ENCODE data around the gene TPST2. TPM values are rescaled to one million over a fixed set of nuclear protein-coding genes. Genes with fewer than 3 reads are reported as not detected.

The TPST2 gene
- 30.0 and 33.5 TPM in 2 replicates for total RNA-seq

GRCh38 chr22:26589845-26590736, at the start of gene TPST2:
Gene TPST2, minus strand, starts transcription at chr22:26590132. Its CDS starts 48,502 bp downstream, at chr22:26541630.
- peaks cover 9% of the 10 kb centered on the region for H3K36me3 Mint-ChIP-seq (ENCODE audit: low read depth)
- H3K4me3 Mint-ChIP-seq = peak within 1 kb of the TSS; percentile 95
- intact Hi-C loops (cut with micrococcal nuclease) = loop anchor here (1.0 to 5.0 kb wide), 4 partner anchors 11 to 107 kb away; partner anchors contain the start of genes HPS4, SRRD and TFIP11
- peaks cover 66% of the 10 kb centered on the region for H3K4me1 Mint-ChIP-seq
- H3K9me3 Mint-ChIP-seq = no peaks in the 10 kb centered on the region
- no peaks in the 10 kb centered on the region for H3K27me3 Mint-ChIP-seq
- peak within 1 kb of the TSS; percentile 90 for H3K27ac Mint-ChIP-seq
- peak; percentile 94 for DNase-seq

DNA sequence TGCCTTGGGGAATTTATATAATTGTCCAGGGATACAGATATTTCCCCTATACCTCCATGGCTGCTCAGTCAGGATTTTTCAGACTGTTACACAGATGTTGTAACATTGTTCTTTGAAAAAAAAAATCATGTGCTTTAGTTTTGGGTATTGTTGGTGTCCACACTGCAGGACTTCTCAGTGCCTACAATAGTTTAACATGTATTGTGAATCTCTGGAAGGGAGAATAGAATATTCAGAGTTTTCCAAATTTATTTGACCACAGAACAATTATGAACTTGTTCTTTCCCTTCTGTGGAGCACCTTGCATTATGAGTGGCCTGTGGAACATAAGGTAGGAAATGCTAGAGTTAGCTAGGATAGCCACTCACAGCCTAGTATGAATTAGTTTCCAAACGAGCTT, 46.4 kb upstream of the TPST2 start:
- peaks cover 27% of the 10 kb centered on the region for H3K4me1 Mint-ChIP-seq
- intact Hi-C loops (cut with micrococcal nuclease) = no loop called here
- H3K9me3 Mint-ChIP-seq = peaks cover 4% of the 10 kb centered on the region
- peaks cover 7% of the 10 kb centered on the region for H3K27me3 Mint-ChIP-seq
- H3K4me3 Mint-ChIP-seq = no peak overlapping the region
- no peak overlapping the region for H3K27ac Mint-ChIP-seq
- no peaks in the 10 kb centered on the region for H3K36me3 Mint-ChIP-seq (ENCODE audit: low read depth)
- no peak for DNase-seq

DNA sequence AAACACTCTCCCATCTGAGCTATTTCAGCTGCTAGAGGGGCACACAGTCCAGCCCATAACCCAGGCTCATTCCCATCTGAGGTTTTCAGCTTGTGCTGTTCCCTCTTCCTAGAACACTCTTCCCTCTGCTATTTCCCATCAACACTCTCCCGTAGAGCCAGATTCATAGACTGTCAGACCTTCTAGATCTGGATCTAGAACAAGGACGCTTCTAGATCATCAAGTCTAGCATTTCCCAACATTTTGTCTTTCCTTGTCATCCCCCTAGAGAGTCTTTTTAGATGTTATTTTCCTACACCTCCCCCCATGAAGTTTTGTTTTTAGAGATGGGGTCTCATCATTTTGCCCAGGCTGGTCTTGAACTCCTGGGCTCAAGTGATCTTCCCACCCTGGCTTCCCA, 45.2 kb upstream of the TPST2 start:
- no peak overlapping the region for H3K4me3 Mint-ChIP-seq
- intact Hi-C loops (cut with micrococcal nuclease) = no loop called here
- peaks cover 7% of the 10 kb centered on the region for H3K27me3 Mint-ChIP-seq
- peaks cover 1% of the 10 kb centered on the region for H3K36me3 Mint-ChIP-seq (ENCODE audit: low read depth)
- DNase-seq = no peak
- H3K27ac Mint-ChIP-seq = no peak overlapping the region
- peaks cover 20% of the 10 kb centered on the region for H3K4me1 Mint-ChIP-seq
- peaks cover 4% of the 10 kb centered on the region for H3K9me3 Mint-ChIP-seq

DNA sequence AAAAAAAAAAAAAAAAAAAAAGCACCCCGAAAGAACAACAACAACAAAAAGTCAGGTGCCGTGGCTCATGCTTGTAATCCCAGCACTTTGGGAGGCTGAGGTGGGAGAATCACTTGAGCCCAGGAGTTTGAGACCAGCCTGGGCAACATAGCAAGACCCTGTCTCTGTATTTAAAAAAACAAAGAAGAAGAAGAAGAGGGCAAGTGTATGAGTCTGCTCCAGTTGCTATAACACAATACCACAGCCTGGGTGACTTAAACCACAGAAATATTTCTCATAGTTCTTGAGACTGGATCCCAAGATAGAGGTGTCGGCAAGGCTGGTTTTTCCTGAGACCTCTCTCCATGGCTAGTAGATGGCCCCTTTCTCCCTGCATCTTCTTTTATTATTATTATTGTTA, 44.3 kb upstream of the TPST2 start:
- Mint-ChIP-seq H3K4me1 (peaks cover 16% of the 10 kb centered on the region), H3K27me3 (peaks cover 7% of the 10 kb centered on the region), H3K9me3 (peaks cover 4% of the 10 kb centered on the region), H3K36me3 (ENCODE audit: low read depth) (peaks cover 1% of the 10 kb centered on the region), H3K27ac (no peak overlapping the region), H3K4me3 (no peak overlapping the region)
- intact Hi-C loops (cut with micrococcal nuclease) = no loop called here
- DNase-seq = no peak

DNA sequence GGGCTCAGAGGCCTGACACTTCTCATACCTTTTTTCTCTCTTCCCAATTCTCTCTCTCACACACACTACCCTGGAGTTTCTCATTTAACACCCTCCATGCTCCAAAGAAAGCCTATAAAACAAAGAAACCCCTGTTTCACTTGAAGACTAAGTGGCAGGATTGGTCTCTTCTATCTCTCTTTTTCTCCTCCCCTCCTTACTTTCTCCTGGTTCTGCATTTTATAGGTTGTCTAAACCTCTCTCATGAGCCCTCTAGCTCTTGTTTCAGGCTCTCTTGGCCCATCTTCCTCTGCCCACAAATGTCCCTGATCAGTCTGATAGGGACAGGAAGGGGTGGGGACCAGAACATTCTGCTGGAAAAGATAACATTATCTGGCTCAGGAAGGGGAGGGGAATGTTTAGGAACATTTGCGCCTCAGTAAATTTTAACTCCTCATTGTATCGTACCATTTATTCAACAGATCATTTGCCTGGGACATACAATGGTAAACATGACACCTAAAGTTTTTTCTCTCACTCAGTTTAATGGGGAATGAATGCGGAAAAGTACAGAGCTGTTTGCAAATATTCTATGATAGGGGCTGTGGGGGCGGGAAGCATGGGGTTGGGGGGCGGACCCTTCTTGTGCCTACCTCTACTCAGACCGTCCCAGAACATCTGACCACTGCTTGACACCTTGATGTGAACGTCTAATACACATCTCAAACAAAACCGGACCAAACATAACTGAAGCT, 42.7 kb upstream of the TPST2 start:
- H3K36me3 Mint-ChIP-seq (ENCODE audit: low read depth) = peaks cover 1% of the 10 kb centered on the region
- no peak for DNase-seq
- peaks cover 18% of the 10 kb centered on the region for H3K4me1 Mint-ChIP-seq
- peaks cover 7% of the 10 kb centered on the region for H3K9me3 Mint-ChIP-seq
- intact Hi-C loops (cut with micrococcal nuclease) = no loop called here
- H3K27ac Mint-ChIP-seq = no peak overlapping the region
- no peak overlapping the region for H3K4me3 Mint-ChIP-seq
- H3K27me3 Mint-ChIP-seq = peaks cover 7% of the 10 kb centered on the region

DNA sequence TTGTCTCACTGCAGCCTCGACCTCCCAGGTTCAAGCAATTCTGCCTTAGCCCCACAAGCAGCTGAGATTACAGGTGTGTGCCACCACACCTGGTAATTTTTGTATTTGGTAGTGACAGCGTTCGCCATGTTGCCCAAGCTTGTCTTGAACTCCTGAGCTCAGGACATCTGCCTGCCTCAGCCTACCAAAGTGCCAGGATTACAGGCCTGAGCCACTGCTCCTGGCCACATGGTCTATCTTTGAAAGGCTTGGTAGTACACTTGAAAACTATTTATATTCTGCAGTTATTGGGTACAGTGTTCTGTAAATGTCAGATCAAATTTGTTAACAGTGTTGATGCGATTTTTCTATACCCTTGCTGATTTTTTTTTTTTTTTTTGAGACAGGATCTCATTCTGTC, 41.4 kb upstream of the TPST2 start:
- intact Hi-C loops (cut with micrococcal nuclease) = no loop called here
- H3K4me3 Mint-ChIP-seq = no peak overlapping the region
- peaks cover 1% of the 10 kb centered on the region for H3K36me3 Mint-ChIP-seq (ENCODE audit: low read depth)
- no peak for DNase-seq
- H3K4me1 Mint-ChIP-seq = peaks cover 22% of the 10 kb centered on the region
- H3K27ac Mint-ChIP-seq = no peak overlapping the region
- peaks cover 7% of the 10 kb centered on the region for H3K27me3 Mint-ChIP-seq
- peaks cover 7% of the 10 kb centered on the region for H3K9me3 Mint-ChIP-seq

- H3K27me3 Mint-ChIP-seq = peaks cover 7% of the 10 kb centered on the region
- peaks cover 7% of the 10 kb centered on the region for H3K9me3 Mint-ChIP-seq
- peaks cover 1% of the 10 kb centered on the region for H3K36me3 Mint-ChIP-seq (ENCODE audit: low read depth)
- DNase-seq = no peak
- H3K4me1 Mint-ChIP-seq = peaks cover 22% of the 10 kb centered on the region
- H3K4me3 Mint-ChIP-seq = no peak overlapping the region
- intact Hi-C loops (cut with micrococcal nuclease) = no loop called here
- no peak overlapping the region for H3K27ac Mint-ChIP-seq
These were observed 40.2 kb upstream of the TPST2 start for GRCh38 chr22:26629988-26630761.

- H3K27ac Mint-ChIP-seq = no peak overlapping the region
- H3K27me3 Mint-ChIP-seq = peaks cover 3% of the 10 kb centered on the region
- peaks cover 12% of the 10 kb centered on the region for H3K9me3 Mint-ChIP-seq
- no peaks in the 10 kb centered on the region for H3K36me3 Mint-ChIP-seq (ENCODE audit: low read depth)
- intact Hi-C loops (cut with micrococcal nuclease) = no loop called here
- no peak for DNase-seq
- no peak overlapping the region for H3K4me3 Mint-ChIP-seq
- H3K4me1 Mint-ChIP-seq = peaks cover 12% of the 10 kb centered on the region
These were observed 34.9 kb upstream of the TPST2 start for GRCh38 chr22:26624803-26625202.

DNA sequence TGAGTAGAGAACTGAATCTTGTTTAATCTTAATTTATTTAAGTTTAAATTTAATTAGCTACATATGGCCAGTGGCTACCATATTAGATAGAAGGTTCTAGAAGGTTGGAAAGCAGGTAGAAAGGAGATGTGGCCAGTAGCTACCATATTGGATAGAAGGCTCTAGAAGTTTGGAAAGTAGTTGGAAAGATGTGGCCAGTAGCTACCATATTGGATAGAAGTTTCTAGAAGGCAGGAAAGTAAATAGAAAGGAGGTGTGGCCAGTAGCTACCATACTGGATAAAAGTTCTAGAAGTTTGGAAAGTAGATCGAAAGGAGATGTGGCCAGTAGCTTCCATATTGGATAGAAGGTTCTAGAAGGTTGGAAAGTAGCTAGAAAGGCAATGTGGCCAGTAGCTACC, 34.1 kb upstream of the TPST2 start:
- Mint-ChIP-seq H3K4me1 (peaks cover 12% of the 10 kb centered on the region), H3K36me3 (ENCODE audit: low read depth) (no peaks in the 10 kb centered on the region), H3K27ac (no peak overlapping the region), H3K4me3 (no peak overlapping the region), H3K27me3 (peaks cover 3% of the 10 kb centered on the region), H3K9me3 (peaks cover 12% of the 10 kb centered on the region)
- DNase-seq = no peak
- intact Hi-C loops (cut with micrococcal nuclease) = no loop called here

DNA sequence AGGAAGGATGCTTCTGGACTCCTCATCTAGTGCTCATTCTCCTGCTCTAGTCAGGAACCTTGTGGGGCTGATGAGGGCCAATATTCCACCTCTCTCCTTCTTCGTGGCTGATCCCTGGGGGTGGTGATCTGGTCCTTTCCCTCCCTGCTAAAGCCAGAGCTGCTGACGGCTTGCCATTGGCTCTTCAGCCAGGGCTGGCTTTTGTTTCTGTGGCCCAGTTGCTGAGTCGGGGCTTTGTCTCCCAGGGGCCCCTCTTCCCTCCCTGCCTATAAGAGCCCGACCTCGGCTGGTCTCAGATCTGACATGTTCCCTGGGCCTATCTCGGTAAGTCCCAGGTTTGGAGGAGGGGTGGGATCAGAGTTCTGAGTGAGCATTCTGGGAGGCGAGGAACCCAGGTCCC, 31.7 kb upstream of the TPST2 start, which contains the start of gene CRYBA4:
TSS of gene CRYBA4 (plus strand) at position 301 of the 400 bp plus-strand sequence. CDS start 634 bp downstream, outside the sequence.
- peaks cover 3% of the 10 kb centered on the region for H3K27me3 Mint-ChIP-seq
- H3K4me3 Mint-ChIP-seq = no peak within 1 kb of the TSS
- H3K4me1 Mint-ChIP-seq = peaks cover 8% of the 10 kb centered on the region
- H3K36me3 Mint-ChIP-seq (ENCODE audit: low read depth) = no peaks in the 10 kb centered on the region
- H3K27ac Mint-ChIP-seq = no peak within 1 kb of the TSS
- H3K9me3 Mint-ChIP-seq = peaks cover 9% of the 10 kb centered on the region
- intact Hi-C loops (cut with micrococcal nuclease) = no loop called here
- DNase-seq = no peak

DNA sequence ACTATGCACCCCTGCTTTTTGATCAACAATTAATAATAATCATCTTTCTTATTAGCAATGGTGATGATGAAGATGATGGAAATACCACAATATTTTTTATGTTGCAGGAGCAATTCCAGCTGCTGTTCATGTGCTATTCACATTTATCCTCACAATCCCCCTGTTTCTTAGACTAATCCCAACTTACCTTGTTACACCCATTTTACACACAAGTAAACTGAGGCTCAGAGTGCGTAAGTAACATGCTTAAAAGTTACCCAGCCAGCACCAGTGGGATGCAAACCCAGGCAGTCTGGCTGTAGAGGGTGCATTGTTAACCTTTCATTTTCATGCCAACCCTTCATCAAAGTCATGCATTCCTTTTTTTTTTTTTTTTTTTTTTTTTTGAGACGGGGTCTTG, 30.3 kb upstream of the TPST2 start:
- Mint-ChIP-seq H3K27me3 (peaks cover 3% of the 10 kb centered on the region), H3K4me1 (peaks cover 12% of the 10 kb centered on the region), H3K27ac (no peak overlapping the region), H3K9me3 (peaks cover 9% of the 10 kb centered on the region), H3K4me3 (no peak overlapping the region), H3K36me3 (ENCODE audit: low read depth) (no peaks in the 10 kb centered on the region)
- intact Hi-C loops (cut with micrococcal nuclease) = no loop called here
- no peak for DNase-seq

- DNase-seq = no peak
- intact Hi-C loops (cut with micrococcal nuclease) = no loop called here
- Mint-ChIP-seq H3K27ac (no peak overlapping the region), H3K4me3 (no peak overlapping the region), H3K4me1 (peaks cover 14% of the 10 kb centered on the region), H3K9me3 (peaks cover 7% of the 10 kb centered on the region), H3K27me3 (peaks cover 3% of the 10 kb centered on the region), H3K36me3 (ENCODE audit: low read depth) (no peaks in the 10 kb centered on the region)
These were observed 29.6 kb upstream of the TPST2 start for GRCh38 chr22:26619510-26619909.

- no peak overlapping the region for H3K27ac Mint-ChIP-seq
- no peaks in the 10 kb centered on the region for H3K9me3 Mint-ChIP-seq
- H3K27me3 Mint-ChIP-seq = peaks cover 8% of the 10 kb centered on the region
- H3K4me1 Mint-ChIP-seq = peaks cover 17% of the 10 kb centered on the region
- intact Hi-C loops (cut with micrococcal nuclease) = no loop called here
- H3K36me3 Mint-ChIP-seq (ENCODE audit: low read depth) = no peaks in the 10 kb centered on the region
- no peak for DNase-seq
- no peak overlapping the region for H3K4me3 Mint-ChIP-seq
These were observed 28.5 kb upstream of the TPST2 start for GRCh38 chr22:26618455-26618854.

All from activated CD4-positive, alpha-beta T cell treated with anti-CD3 and anti-CD28 coated beads, Interleukin-2, amount 10 ng/mL, durations not matched to agents 24 days and 14 days (primary cell).